Left lung (tissue), 10 donors: ENCODE results near the gene IL5. TPM values are rescaled to one million over a fixed set of nuclear protein-coding genes. Genes with fewer than 3 reads are reported as not detected.
A peak's percentile ranks its signal among the peaks of the same experiment; 100 is the strongest.

ENCODE experiments used
- ATAC-seq: fragments of 200-7000 bp; cut with Tn5 transposase; one replicate; pipeline ENCODE4 v1.9.1; 2020; ENCODE audit warnings: moderate library complexity
- DNase-seq, 4 donors: peaks; one replicate each; pipeline ENCODE4 v3.0.0-alpha.2; 2013 to 2020
- H3K27ac ChIP-seq, 2 donors: fragments of 200-600 bp; sonication (generic) in 1 of 2; one replicate each; pipeline versions ENCODE4 v1.5.0 to v1.8.0; 2020 to 2021
- H3K27me3 ChIP-seq, 2 donors: fragments of 200-600 bp; sonication (generic) in 1 of 2; one replicate each; pipeline versions ENCODE4 v1.5.0 to v1.8.0; 2020 to 2021
- H3K36me3 ChIP-seq, 2 donors: fragments of 200-600 bp; sonication (generic) in 1 of 2; one replicate each; pipeline versions ENCODE4 v1.5.0 to v1.8.0; 2020 to 2021
- H3K4me1 ChIP-seq, 2 donors: fragments of 200-600 bp; one replicate each; pipeline ENCODE4 v1.8.0; 2021
- H3K4me3 ChIP-seq, 2 donors: fragments of 200-600 bp; sonication (generic) in 1 of 2; one replicate each; pipeline versions ENCODE4 v1.5.0 to v1.8.0; 2020 to 2021; ENCODE audit warnings: mild to moderate bottlenecking in 1 of 2
- H3K9me3 ChIP-seq, 2 donors: fragments of 200-600 bp; sonication (generic) in 1 of 2; one replicate each; pipeline versions ENCODE4 v1.5.0 to v1.8.0; 2020 to 2021
- intact Hi-C, 2 donors: fragments of 100-400 bp; cut with DNase I; formaldehyde crosslinking; loops; one replicate each; pipeline versions ENCODE4 v1.11.2 to v1.14.2; 2022
- polyA plus RNA-seq, 6 donors: library from polyadenylated mRNA; unstranded; fragments of 120-200 nt; gene quantifications; one replicate each; pipeline ENCODE4 v1.2.1, GENCODE V29; 2013; ENCODE audit not compliant: insufficient read length in 6 of 6
- total RNA-seq, 2 donors: library from RNA; stranded (reverse); fragmentation: NEBNext Ultra II Directional; extraction: Animal tissue kit (Norgen Biotek cat#: 25700); gene quantifications; one replicate each; pipeline ENCODE4 v1.2.1, GENCODE V29; 2021
- TF ChIP-seq, protein P1 (sequence below), 2 donors: fragments of 200-600 bp; sonication (generic) in 1 of 2; IDR thresholded peaks; one replicate each; pipeline versions ENCODE4 v1.5.0 to v1.8.0; 2021; ENCODE audit warnings: antibody characterized with exemption in 2 of 2
- donor health status: DM: no; HTN: yes; CAD: no.
- donor health status: DM: no; HTN: no; CAD: no.

The IL5 gene
- total and polyA plus RNA-seq, 8 donors, result 0.31 to 0.61 (median 0.36) TPM; not detected in 3

DNA sequence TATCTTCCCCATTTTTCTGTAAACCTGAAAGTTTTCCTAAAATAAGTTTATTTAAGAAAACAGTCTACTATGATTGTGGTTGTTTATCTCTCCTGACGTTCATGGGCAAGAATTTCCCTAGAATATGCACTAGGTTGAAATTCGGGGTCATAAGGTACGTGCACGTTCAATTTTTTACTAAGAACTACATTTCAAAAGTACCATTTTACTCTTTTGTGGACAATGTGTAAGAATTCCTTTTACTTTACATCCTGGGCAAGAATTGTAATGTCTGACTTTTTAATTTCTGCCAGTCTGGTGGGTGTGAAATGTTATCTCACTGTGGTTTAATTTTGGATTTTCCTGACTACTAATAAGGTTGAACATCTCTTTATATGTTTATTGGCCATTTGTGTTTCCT, 12.4 kb downstream of the IL5 start:
- DNase-seq (no peak), ATAC-seq (no peak)
- intact Hi-C loops, result no loop called here
- TF ChIP-seq, protein P1, sequence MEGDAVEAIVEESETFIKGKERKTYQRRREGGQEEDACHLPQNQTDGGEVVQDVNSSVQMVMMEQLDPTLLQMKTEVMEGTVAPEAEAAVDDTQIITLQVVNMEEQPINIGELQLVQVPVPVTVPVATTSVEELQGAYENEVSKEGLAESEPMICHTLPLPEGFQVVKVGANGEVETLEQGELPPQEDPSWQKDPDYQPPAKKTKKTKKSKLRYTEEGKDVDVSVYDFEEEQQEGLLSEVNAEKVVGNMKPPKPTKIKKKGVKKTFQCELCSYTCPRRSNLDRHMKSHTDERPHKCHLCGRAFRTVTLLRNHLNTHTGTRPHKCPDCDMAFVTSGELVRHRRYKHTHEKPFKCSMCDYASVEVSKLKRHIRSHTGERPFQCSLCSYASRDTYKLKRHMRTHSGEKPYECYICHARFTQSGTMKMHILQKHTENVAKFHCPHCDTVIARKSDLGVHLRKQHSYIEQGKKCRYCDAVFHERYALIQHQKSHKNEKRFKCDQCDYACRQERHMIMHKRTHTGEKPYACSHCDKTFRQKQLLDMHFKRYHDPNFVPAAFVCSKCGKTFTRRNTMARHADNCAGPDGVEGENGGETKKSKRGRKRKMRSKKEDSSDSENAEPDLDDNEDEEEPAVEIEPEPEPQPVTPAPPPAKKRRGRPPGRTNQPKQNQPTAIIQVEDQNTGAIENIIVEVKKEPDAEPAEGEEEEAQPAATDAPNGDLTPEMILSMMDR (IDR thresholded peaks at IDR 0.05), result no peak
- peaks cover 0 to 4% of the 10 kb centered on the region in 2 donors for H3K4me1 ChIP-seq
- no peak overlapping the region for H3K4me3 ChIP-seq
- no peaks in the 10 kb centered on the region for H3K27me3 ChIP-seq
- H3K27ac ChIP-seq, result no peak overlapping the region
- H3K9me3 ChIP-seq, result no peaks in the 10 kb centered on the region
- no peaks in the 10 kb centered on the region for H3K36me3 ChIP-seq

DNA sequence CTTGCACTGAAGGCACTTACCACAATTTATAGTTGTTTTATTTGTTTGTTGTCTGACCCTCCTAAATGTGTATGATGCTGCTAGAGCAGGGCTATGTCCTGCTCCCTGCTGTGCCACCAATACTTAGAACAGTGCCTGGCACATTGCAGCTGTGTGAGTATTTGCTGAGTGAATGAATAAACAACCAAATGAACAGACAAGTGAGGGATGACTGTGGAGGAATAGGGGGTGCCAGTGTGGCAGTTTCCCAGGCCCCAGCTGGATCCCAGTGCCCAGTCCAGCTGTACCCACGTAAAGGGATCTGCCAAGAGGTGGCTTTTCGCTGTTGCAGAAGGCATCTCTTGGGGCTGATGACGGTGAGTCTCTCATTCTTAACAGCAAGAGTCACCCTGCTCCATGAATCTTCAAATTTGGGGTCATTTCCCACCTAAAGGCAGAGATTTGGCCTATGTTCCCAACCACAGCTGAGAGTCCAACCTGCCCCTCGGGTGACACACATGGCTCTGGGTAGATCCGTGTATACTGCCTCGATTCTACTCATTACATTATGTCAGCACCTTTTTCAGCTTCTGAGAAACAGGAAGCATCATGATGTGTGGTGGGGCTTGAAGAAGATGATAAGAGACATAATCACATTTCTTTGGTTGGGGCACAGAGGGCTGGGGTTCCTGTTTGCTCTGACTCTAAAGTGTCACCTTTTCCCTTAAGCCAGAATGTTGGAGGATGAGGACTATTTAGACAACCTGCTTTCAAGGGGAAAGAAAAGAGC, 14.3 kb downstream of the IL5 start:
- Histone ChIP-seq H3K4me3 (no peak overlapping the region), H3K36me3 (no peaks in the 10 kb centered on the region), H3K27me3 (no peaks in the 10 kb centered on the region), H3K27ac (no peak overlapping the region), H3K9me3 (no peaks in the 10 kb centered on the region), H3K4me1 (peaks cover 0 to 4% of the 10 kb centered on the region in 2 donors)
- intact Hi-C loops, result no loop called here
- ATAC-seq (no peak), DNase-seq (no peak)
- TF ChIP-seq, protein P1 (IDR thresholded peaks at IDR 0.05), result no peak

DNA sequence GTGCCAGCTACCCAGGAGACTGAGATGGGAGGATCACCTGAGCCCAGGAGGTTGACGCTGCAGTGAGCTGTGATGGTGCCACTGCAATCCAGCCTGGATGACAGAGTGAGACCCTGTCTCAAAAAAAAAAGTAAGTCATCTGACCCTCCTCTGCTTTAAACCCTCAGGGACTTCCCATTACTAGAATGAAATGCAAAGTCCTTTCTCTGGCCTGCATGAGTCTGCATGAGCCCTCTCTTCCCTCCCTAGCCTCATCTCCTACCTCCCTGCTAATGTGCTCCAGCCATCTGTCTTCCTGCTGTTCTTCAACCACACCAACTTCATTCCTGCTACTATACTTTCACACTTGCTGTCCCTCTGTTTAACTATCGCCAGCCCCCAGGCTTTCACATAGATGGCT, 15.3 kb downstream of the IL5 start:
- Histone ChIP-seq H3K27ac (no peak overlapping the region), H3K4me3 (no peak overlapping the region), H3K4me1 (peaks cover 0 to 4% of the 10 kb centered on the region in 2 donors), H3K9me3 (no peaks in the 10 kb centered on the region), H3K36me3 (no peaks in the 10 kb centered on the region), H3K27me3 (no peaks in the 10 kb centered on the region)
- DNase-seq (no peak), ATAC-seq (no peak)
- TF ChIP-seq, protein P1 (IDR thresholded peaks at IDR 0.05), result no peak
- intact Hi-C loops, result no loop called here

DNA sequence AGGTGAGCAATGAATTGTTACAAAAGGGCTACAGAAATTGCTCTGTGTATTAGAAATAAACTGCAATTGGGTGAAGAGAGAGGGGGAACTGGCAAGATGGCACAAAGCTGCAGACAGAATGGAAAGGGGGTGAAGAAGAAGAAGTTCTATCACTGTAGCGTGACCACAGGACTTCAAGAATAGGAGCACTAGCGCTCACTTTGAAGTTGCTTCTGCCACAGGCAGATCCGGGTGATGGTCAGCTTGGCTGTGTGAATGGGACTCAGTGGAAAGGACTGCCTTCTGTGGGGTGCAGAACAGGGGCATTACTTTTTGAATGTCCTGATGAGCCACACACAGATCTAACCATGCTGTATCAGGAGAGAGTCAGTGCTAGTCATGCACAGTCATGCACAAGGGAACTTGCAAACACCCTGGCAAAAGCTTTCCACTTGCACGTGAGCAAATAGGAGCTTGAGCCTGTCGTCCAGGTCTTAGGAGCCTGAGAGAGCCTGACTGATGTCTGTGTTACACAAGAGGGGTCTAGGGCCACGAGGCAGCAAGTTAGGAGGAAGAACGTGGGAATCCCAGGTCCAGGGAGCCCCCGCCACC, 16.3 kb downstream of the IL5 start:
- Histone ChIP-seq H3K4me3 (no peak overlapping the region), H3K4me1 (peaks cover 0 to 4% of the 10 kb centered on the region in 2 donors), H3K9me3 (no peaks in the 10 kb centered on the region), H3K27me3 (no peaks in the 10 kb centered on the region), H3K27ac (no peak overlapping the region), H3K36me3 (no peaks in the 10 kb centered on the region)
- peak; percentile 13 for ATAC-seq
- TF ChIP-seq, protein P1 (IDR thresholded peaks at IDR 0.05), result no peak
- intact Hi-C loops, result no loop called here
- DNase-seq, result no peak

DNA sequence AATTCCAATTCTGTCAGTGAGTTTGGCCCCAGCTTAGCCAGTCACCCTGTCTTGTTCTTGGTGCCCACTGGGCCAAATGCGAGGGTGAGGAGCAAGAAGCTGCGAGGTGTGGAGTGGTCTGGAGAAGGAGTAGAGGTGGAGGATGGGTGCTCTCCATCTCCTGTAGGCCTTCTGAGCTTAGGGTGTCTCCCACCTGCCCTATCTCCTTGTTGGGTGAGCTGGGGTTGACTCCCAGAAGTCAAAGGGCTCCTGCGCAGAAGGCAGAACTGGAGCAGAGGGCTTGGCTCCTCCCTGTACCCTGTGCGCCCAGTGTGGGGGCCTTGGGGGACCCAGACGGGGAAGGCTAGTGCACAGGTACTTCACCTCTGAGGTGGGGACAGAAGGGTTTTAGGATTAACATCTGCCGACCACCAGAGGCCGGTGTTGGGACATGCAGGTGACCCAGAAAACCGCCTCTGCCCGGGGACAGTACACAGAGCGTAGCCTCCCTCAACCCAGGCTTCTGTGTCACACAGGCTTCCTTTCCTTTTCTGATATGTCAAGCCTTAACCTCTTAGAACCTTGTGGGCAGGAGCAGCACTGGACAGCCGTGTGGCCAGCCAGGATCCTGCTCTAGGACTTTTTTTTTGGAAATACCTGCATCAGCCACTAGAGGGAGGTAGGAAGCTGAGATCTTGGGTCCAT, 16.9 kb downstream of the IL5 start:
- Histone ChIP-seq H3K27me3 (no peaks in the 10 kb centered on the region), H3K4me3 (no peak overlapping the region), H3K4me1 (peaks cover 0 to 4% of the 10 kb centered on the region in 2 donors), H3K9me3 (no peaks in the 10 kb centered on the region), H3K27ac (no peak overlapping the region), H3K36me3 (no peaks in the 10 kb centered on the region)
- peak in 2 of 4 donors; percentile 46 to 49 for DNase-seq
- intact Hi-C loops, result no loop called here
- peak; percentile 97 for ATAC-seq
- TF ChIP-seq, protein P1 (IDR thresholded peaks at IDR 0.05), result peak; percentile 71 to 84
